Right ventricle myocardium inferior (tissue), 1 donor: Measurements from ENCODE around the gene GPC6. TPM values are rescaled to one million over a fixed set of nuclear protein-coding genes. Genes with fewer than 3 reads are reported as not detected.

ENCODE experiments used
- ATAC-seq: fragments of 200-7000 bp; cut with Tn5 transposase; one replicate; pipeline ENCODE4 v1.9.1; 2020; ENCODE audit warnings: mild to moderate bottlenecking, moderate library complexity
- DNase-seq: peaks from one replicate; pipeline ENCODE4 v3.0.0; 2021; ENCODE audit errors: missing footprints
- intact Hi-C: fragments of 100-400 bp; cut with DNase I; formaldehyde crosslinking; loops from one replicate; pipeline ENCODE4 v1.11.0; 2022
- total RNA-seq: library from RNA; stranded (reverse); fragmentation: NEBNext Ultra II Directional; extraction: Animal tissue kit (Norgen Biotek cat#: 25700); gene quantifications from one replicate; pipeline ENCODE4 v1.2.1, GENCODE V29; 2021
- donor health status: DM: no; HTN: yes; CAD: no; lungs with severe emphysema.

GPC6 gene
- total RNA-seq, 1 donor from 2014 or later, result 2.6 TPM

DNA sequence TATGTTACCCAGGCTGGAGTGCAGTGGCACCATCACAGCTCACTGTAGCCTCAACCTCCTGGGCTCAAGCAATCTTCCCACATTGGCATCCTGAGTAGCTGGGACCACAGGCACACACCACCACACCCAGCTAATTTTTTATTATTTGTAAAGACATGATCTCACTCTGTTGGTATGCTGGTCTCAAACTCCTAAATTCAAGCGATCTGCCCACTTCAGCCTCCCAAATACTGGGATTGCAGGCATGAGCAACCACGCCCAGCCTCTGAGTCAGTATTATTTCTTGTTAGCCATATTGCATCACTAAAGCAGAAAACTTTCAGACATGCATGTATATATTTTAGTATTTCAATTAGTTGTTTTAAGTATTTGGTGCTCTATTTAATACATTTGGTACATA is 376.4 kb downstream of the GPC6 start:
- intact Hi-C loops, result no loop called here
- ATAC-seq, result no peak

DNA sequence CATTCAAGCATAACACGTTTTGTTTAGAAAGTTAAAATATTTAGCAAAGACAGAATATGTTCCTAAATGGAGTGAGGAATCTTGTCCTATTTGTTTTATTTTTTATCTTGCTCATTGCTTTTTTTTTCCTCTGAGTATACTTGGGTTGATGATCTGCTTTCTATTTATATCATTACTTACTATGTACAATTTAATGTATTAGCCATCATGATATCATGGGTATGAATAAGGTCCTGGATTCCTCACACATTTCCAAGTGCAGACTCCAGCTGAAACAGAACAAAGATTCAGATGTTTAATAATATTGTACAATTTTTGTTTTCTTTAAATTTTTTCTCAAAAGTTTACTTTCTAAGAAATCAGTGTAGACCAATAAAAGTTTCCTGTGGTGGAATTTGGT is 388.2 kb downstream of the GPC6 start:
- no peak for ATAC-seq
- no peak for DNase-seq
- intact Hi-C loops, result no loop called here

More for the DNA sequence above, 376.4 kb downstream of the GPC6 start:
- no peak for DNase-seq

DNA sequence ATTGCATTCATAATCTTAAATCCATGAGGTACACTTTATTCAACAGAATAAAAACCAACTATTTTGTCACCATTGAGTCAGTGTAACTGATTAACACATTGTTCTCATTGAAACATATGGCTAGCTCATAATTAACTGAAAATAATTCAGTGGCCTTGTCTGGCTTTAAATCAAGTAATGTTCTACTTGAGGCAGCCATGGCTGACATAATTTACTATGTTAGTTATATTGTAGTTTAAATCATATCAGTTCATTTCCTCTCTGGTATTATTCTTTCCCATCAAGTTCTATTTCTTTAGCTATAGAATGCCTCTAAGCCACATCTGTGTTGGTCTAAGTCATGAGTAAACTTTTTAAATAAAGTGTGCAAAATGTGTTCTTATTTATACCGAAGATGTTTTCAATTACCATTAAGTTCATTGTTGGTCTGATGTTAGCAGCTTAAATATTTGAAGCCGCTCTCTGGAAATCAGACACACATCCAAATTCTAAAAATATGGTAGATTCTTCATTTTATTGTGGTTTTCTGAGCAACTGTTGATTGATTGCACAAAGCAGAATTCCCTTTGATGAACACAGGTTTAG is 393.7 kb downstream of the GPC6 start:
- ATAC-seq (no peak), DNase-seq (no peak)
- intact Hi-C loops, result no loop called here

- no peak for DNase-seq
- intact Hi-C loops, result no loop called here
- no peak for ATAC-seq
These were observed 394.4 kb downstream of the GPC6 start for GRCh38 chr13:93621051-93621450.

- intact Hi-C loops, result no loop called here
- ATAC-seq, result no peak
- no peak for DNase-seq
These were observed 395.4 kb downstream of the GPC6 start for GRCh38 chr13:93621966-93622365.

- DNase-seq (no peak), ATAC-seq (no peak)
- intact Hi-C loops, result no loop called here
These were observed 397.7 kb downstream of the GPC6 start for GRCh38 chr13:93624311-93624777.

DNA sequence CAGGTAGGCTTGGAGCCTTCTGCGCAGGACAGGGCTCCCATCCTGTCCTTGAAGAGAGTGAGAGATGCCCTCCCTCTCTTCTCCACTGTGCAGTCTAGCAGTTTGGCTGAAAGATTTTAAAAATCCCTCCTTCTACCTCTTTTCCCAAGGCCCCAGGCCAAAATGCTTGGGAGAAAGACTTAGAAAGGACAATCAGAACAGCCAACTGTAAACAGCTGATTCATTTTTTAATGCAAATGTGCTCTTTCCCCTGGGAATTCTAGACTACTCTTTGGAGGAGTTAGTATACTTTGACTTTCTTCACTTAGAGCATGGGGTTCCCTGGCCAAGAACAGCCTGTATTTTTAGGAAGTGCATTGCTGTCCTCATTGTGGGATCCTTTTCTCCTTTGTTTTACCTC is 398.9 kb downstream of the GPC6 start:
- intact Hi-C loops, result no loop called here
- DNase-seq, result no peak
- no peak for ATAC-seq

- intact Hi-C loops, result no loop called here
- no peak for ATAC-seq
These were observed 401.7 kb downstream of the GPC6 start for GRCh38 chr13:93628136-93628797.

GRCh38 chr13:93635616-93636032 is 409.0 kb downstream of the GPC6 start:
- intact Hi-C loops, result no loop called here
- no peak for DNase-seq
- peak; percentile 92 for ATAC-seq

More at GRCh38 chr13:93628136-93628797, 401.7 kb downstream of the GPC6 start:
- no peak for DNase-seq

DNA sequence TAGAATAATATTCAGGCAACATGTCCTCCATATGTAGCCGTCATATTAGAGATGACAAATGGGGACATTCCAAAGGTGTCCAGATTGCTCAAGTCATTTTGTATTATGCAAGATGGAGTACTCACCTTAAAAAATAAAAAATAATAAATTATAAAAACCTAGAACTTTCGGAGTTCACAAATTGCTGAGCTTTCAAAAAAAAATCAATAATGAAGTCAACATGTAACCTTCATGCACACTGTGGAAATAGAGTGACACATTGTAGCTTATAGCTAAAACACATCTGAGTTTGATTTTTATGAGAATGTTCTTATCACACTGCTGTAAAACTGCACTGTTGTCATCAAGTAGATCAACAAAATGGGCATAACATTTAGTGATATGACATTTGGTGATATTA is 411.2 kb downstream of the GPC6 start:
- no peak for DNase-seq
- no peak for ATAC-seq
- intact Hi-C loops, result no loop called here

GRCh38 chr13:93640452-93640851 is 413.8 kb downstream of the GPC6 start:
- DNase-seq (no peak), ATAC-seq (no peak)
- intact Hi-C loops, result no loop called here

DNA sequence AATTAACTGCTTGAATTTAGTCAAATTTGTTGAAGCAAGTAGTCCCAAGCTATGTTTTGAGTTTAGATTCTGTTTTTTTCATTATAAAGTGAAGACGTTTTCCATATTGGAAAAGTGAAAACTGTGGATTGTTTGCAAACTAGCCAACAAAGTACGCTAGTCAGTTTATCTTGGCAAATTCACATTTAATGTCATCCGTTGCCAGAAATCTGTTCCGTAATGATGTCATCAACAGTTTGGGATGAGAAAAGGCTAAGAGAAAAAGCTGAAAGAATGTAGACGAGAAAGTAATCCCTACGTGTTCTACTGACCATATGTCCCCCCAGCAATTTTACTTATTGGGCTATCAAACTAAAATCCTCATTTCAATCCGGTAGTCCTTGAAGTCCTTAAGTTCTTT is 419.6 kb downstream of the GPC6 start:
- intact Hi-C loops, result no loop called here
- DNase-seq (no peak), ATAC-seq (peak; percentile 39)

- DNase-seq (no peak), ATAC-seq (no peak)
- intact Hi-C loops, result no loop called here
These were observed 422.9 kb downstream of the GPC6 start for GRCh38 chr13:93649496-93649895.

GRCh38 chr13:93653776-93654175 is 427.2 kb downstream of the GPC6 start:
- intact Hi-C loops, result no loop called here
- DNase-seq (no peak), ATAC-seq (no peak)

- DNase-seq (no peak), ATAC-seq (no peak)
- intact Hi-C loops, result no loop called here
These were observed 428.5 kb downstream of the GPC6 start for GRCh38 chr13:93655154-93655553.

DNA sequence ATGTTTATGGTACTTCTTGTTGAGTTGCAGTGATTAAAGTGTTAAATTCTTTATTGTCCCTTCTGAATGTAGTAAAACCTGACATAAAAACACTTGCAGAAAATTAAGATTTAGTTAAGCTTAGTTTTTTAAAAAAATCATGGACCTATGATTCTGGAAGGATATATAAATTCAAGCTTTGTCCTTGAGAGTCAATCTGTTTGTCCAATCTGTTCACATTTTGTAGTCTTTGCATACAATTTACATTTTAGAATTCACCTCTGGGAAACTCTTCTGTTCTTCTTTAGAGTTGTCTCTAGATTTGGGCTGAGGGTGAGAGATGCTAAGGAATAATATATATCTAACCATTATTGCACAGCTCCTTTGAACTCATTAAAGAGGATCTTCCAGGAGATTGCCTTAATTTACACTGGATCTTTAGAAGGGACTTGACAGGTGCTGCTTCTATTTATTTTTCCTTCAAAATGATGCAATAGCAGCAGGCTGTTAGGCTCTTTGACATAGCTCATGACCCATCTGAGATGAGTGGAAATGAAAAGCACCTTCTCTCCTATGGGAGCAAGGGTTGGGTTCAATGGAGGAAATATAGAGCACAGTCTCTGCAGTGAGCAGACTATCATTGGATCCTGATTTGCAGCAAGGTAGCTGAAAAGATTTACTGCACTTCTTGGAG is 433.9 kb downstream of the GPC6 start:
- ATAC-seq, result no peak
- intact Hi-C loops, result no loop called here
- DNase-seq, result no peak

- intact Hi-C loops, result no loop called here
- no peak for DNase-seq
These were observed 444.3 kb downstream of the GPC6 start for GRCh38 chr13:93670866-93671265.

DNA sequence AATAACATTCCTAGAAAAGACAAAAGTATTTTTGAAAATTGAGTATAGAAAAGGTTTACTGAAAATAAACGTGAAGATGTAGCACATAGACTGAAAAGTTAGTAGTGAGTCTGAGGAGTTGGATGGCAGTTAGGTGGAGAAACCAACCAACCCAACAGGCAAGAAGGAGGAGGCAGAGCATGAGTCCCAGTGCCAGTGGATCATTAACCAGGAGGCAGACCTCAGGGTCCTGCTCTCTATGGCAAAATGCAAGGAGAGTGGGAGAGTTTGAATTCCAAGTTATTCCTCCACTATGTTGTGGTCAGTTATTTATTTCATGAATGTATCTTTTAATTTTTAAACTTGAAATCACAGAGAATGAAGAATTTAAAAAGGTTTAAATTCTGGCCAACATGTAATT is 446.4 kb downstream of the GPC6 start:
- intact Hi-C loops, result no loop called here
- DNase-seq, result no peak
- ATAC-seq, result no peak

More at GRCh38 chr13:93670866-93671265, 444.3 kb downstream of the GPC6 start:
- ATAC-seq, result no peak

GRCh38 chr13:93673885-93674284 is 447.3 kb downstream of the GPC6 start:
- no peak for DNase-seq
- ATAC-seq, result no peak

GRCh38 chr13:93674337-93674755 is 447.7 kb downstream of the GPC6 start:
- intact Hi-C loops, result no loop called here
- ATAC-seq (no peak), DNase-seq (no peak)

More at GRCh38 chr13:93673885-93674284, 447.3 kb downstream of the GPC6 start:
- intact Hi-C loops, result no loop called here
